H9 (cell line): ENCODE measurements around the gene TEAD1. TPM values are rescaled to one million over a fixed set of nuclear protein-coding genes. Genes with fewer than 3 reads are reported as not detected.

ENCODE experiments used
- DNase-seq: peaks from one replicate; pipeline ENCODE4 v3.0.0-alpha.2; 2017
- H2AFZ ChIP-seq: one replicate; pipeline ENCODE4 v1.6.1; 2013; ENCODE audit warnings: mild to moderate bottlenecking, low read length, control low read depth, moderate library complexity
- H2AK5ac ChIP-seq: 2 replicates; pipeline ENCODE4 v1.6.1; 2013; ENCODE audit warnings: low read length, control low read depth, mixed read lengths; ENCODE audit not compliant: insufficient read length
- H2BK120ac ChIP-seq: one replicate; pipeline ENCODE4 v1.6.1; 2013; ENCODE audit warnings: low read depth, mild to moderate bottlenecking, low read length, control low read depth, inconsistent platforms; ENCODE audit not compliant: poor library complexity, severe bottlenecking
- H2BK12ac ChIP-seq: 2 replicates; pipeline ENCODE4 v1.6.1; 2013; ENCODE audit warnings: low read length, control low read depth, mixed read lengths, low read depth; ENCODE audit not compliant: insufficient read length
- H2BK15ac ChIP-seq: 2 replicates; pipeline ENCODE4 v1.6.1; 2013; ENCODE audit warnings: low read depth, low read length, control low read depth
- H2BK20ac ChIP-seq: one replicate; pipeline ENCODE4 v1.6.1; 2013; ENCODE audit warnings: low read depth, mild to moderate bottlenecking, low read length, control low read depth, inconsistent platforms; ENCODE audit not compliant: poor library complexity, severe bottlenecking
- H2BK5ac ChIP-seq: 2 replicates; pipeline ENCODE4 v1.6.1; 2013; ENCODE audit warnings: low read length, control low read depth, mixed read lengths; ENCODE audit not compliant: insufficient read length
- H3K14ac ChIP-seq: 2 replicates; pipeline ENCODE4 v1.6.1; 2013; ENCODE audit warnings: low read length, control low read depth; ENCODE audit not compliant: insufficient read depth
- H3K18ac ChIP-seq: 2 replicates; pipeline ENCODE4 v1.6.1; 2013; ENCODE audit warnings: low read depth, mild to moderate bottlenecking, mixed read lengths, low read length, control low read depth; ENCODE audit not compliant: insufficient read length
- H3K23ac ChIP-seq: 2 replicates; pipeline ENCODE4 v1.6.1; 2013; ENCODE audit warnings: low read length, control low read depth, mixed read lengths, low read depth; ENCODE audit not compliant: insufficient read length
- H3K23me2 ChIP-seq: 2 replicates; pipeline ENCODE4 v1.6.1; 2013; ENCODE audit warnings: low read depth, mild to moderate bottlenecking, mixed read lengths, low read length, control low read depth; ENCODE audit not compliant: insufficient read length, poor library complexity, severe bottlenecking
- H3K27ac ChIP-seq: 2 replicates; pipeline ENCODE4 v1.5.1; 2013; ENCODE audit warnings: low read length, control low read depth, mixed read lengths, low read depth; ENCODE audit not compliant: insufficient read length
- H3K27me3 ChIP-seq: 2 replicates; pipeline ENCODE4 v1.6.1; 2013; ENCODE audit warnings: low read length, control low read depth, inconsistent platforms; ENCODE audit not compliant: insufficient read depth
- H3K4ac ChIP-seq: 2 replicates; pipeline ENCODE4 v1.6.1; 2013; ENCODE audit warnings: low read depth, mild to moderate bottlenecking, control low read depth, inconsistent platforms, low read length, moderate library complexity
- H3K4me1 ChIP-seq: 2 replicates; pipeline ENCODE4 v1.6.1; 2013; ENCODE audit warnings: low read length, control low read depth, inconsistent platforms; ENCODE audit not compliant: insufficient read depth
- H3K4me2 ChIP-seq: 2 replicates; pipeline ENCODE4 v1.6.1; 2013; ENCODE audit warnings: low read length, control low read depth, mixed read lengths; ENCODE audit not compliant: insufficient read length, insufficient read depth
- H3K56ac ChIP-seq: 2 replicates; pipeline ENCODE4 v1.6.1; 2013; ENCODE audit warnings: low read depth, mild to moderate bottlenecking, mixed read lengths, low read length, control low read depth; ENCODE audit not compliant: insufficient read length
- H3K79me1 ChIP-seq: 2 replicates; pipeline ENCODE4 v1.6.1; 2013; ENCODE audit warnings: low read depth, mild to moderate bottlenecking, moderate library complexity, low read length, control low read depth, inconsistent platforms; ENCODE audit not compliant: insufficient read depth, poor library complexity, severe bottlenecking
- H3K79me2 ChIP-seq: 2 replicates; pipeline ENCODE4 v1.6.1; 2013; ENCODE audit warnings: low read length, control low read depth, inconsistent platforms; ENCODE audit not compliant: insufficient read depth
- H3K9ac ChIP-seq: 2 replicates; pipeline ENCODE4 v1.6.1; 2013; ENCODE audit warnings: low read length, control low read depth, mixed read lengths; ENCODE audit not compliant: insufficient read length; ENCODE audit errors: extremely low read depth
- H3K9me3 ChIP-seq: one replicate; pipeline ENCODE4 v1.6.1; 2013; ENCODE audit warnings: low read depth, low read length, inconsistent platforms; ENCODE audit not compliant: control insufficient read depth
- H3T11ph ChIP-seq: one replicate; pipeline ENCODE4 v1.6.1; 2013; ENCODE audit warnings: mild to moderate bottlenecking, low read length, control low read depth, inconsistent platforms
- H4K20me1 ChIP-seq: one replicate; pipeline ENCODE4 v1.6.1; 2013; ENCODE audit not compliant: control insufficient read depth, insufficient read length, insufficient read depth
- H4K5ac ChIP-seq: 2 replicates; pipeline ENCODE4 v1.6.1; 2013; ENCODE audit warnings: low read depth, mild to moderate bottlenecking, mixed read lengths, low read length, control low read depth; ENCODE audit not compliant: insufficient read length
- H4K8ac ChIP-seq: replicated peaks from 2 replicates; pipeline ENCODE4 v1.6.1; 2013; ENCODE audit warnings: low read length, control low read depth, mixed read lengths, low read depth; ENCODE audit not compliant: insufficient read length
- H4K91ac ChIP-seq: 2 replicates; pipeline ENCODE4 v1.6.1; 2013; ENCODE audit warnings: low read depth, mild to moderate bottlenecking, moderate library complexity, mixed read lengths, low read length, control low read depth; ENCODE audit not compliant: insufficient read length
- H3K27ac Mint-ChIP-seq, 3 experiments: 2 replicates in 2 of 3; 3 replicates in 1 of 3; pipeline ENCODE4 v1.8.0; 2020 to 2021; ENCODE audit warnings: mixed read lengths in 3 of 3, mild to moderate bottlenecking in 1 of 3, moderate library complexity in 1 of 3
- H3K27me3 Mint-ChIP-seq: 2 replicates; pipeline ENCODE4 v1.8.0; 2021; ENCODE audit warnings: low read depth, mild to moderate bottlenecking, moderate library complexity, mixed read lengths
- H3K36me3 Mint-ChIP-seq, 3 experiments: 2 replicates in 2 of 3; 3 replicates in 1 of 3; pipeline ENCODE4 v1.8.0; 2020 to 2021; ENCODE audit warnings: low read depth in 3 of 3, mixed read lengths in 3 of 3; ENCODE audit not compliant: insufficient read depth in 1 of 3
- H3K4me1 Mint-ChIP-seq, 2 experiments: 2 replicates each; pipeline ENCODE4 v1.8.0; 2020; ENCODE audit warnings: mixed read lengths in 2 of 2
- H3K4me3 Mint-ChIP-seq, 2 experiments: 2 replicates in 1 of 2; 3 replicates in 1 of 2; pipeline ENCODE4 v1.8.0; 2020 to 2021; ENCODE audit warnings: mild to moderate bottlenecking in 2 of 2, mixed read lengths in 2 of 2, moderate library complexity in 1 of 2
- H3K9me3 Mint-ChIP-seq, 2 experiments: 2 replicates in 1 of 2; 3 replicates in 1 of 2; pipeline ENCODE4 v1.8.0; 2020; ENCODE audit warnings: mild to moderate bottlenecking in 2 of 2, mixed read lengths in 2 of 2, moderate library complexity in 1 of 2
- WGBS: extraction: QIAGEN DNeasy Blood & Tissue Kit; methylation state at CpG from one replicate; pipeline ENCODE4 v1.1.7; 2013; ENCODE audit warnings: missing lambda C conversion rate, low lambda C conversion rate, mixed read lengths; ENCODE audit not compliant: insufficient read length; ENCODE audit errors: extremely low coverage; 5-methylcytosine and 5-hydroxymethylcytosine counted together
- total RNA-seq: library from RNA; stranded (reverse); gene quantifications from 2 replicates; pipeline ENCODE4 v1.2.1, GENCODE V29; 2021
- TF ChIP-seq, protein P1 (sequence below): fragments of 200-600 bp; sonication (generic); conservative IDR thresholded peaks from 3 replicates; pipeline ENCODE4 v1.8.0; 2021; ENCODE audit warnings: antibody characterized with exemption, mild to moderate bottlenecking

The TEAD1 gene
- total RNA-seq, 1 experiment from 2014 or later, result 75.1 TPM

- no peak overlapping the region for H2BK15ac ChIP-seq
- no peak overlapping the region for H2BK12ac ChIP-seq
- H3K18ac ChIP-seq, result no peak overlapping the region
- H3K14ac ChIP-seq, result no peak overlapping the region
- TF ChIP-seq, protein P1, sequence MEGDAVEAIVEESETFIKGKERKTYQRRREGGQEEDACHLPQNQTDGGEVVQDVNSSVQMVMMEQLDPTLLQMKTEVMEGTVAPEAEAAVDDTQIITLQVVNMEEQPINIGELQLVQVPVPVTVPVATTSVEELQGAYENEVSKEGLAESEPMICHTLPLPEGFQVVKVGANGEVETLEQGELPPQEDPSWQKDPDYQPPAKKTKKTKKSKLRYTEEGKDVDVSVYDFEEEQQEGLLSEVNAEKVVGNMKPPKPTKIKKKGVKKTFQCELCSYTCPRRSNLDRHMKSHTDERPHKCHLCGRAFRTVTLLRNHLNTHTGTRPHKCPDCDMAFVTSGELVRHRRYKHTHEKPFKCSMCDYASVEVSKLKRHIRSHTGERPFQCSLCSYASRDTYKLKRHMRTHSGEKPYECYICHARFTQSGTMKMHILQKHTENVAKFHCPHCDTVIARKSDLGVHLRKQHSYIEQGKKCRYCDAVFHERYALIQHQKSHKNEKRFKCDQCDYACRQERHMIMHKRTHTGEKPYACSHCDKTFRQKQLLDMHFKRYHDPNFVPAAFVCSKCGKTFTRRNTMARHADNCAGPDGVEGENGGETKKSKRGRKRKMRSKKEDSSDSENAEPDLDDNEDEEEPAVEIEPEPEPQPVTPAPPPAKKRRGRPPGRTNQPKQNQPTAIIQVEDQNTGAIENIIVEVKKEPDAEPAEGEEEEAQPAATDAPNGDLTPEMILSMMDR, result no peak
- peaks cover 33% of the 10 kb centered on the region for H3K79me2 ChIP-seq
- H3K9ac ChIP-seq, result no peak overlapping the region
- Mint-ChIP-seq H3K4me3 (peak overlapping the region in 1 of 2 experiments; percentile 17; a peak in 1 of 5 replicates), H3K27ac (no peak overlapping the region; a peak in 1 of 7 replicates), H3K36me3 (peaks cover 2 to 4% (median 3%) of the 10 kb centered on the region in 3 experiments; a peak in 5 of 7 replicates), H3K4me1 (peaks cover 83 to 93% of the 10 kb centered on the region in 2 experiments), H3K9me3 (no peaks in the 10 kb centered on the region; a peak in 1 of 5 replicates), H3K27me3 (peaks cover 66% of the 10 kb centered on the region)
- H4K20me1 ChIP-seq, result no peaks in the 10 kb centered on the region
- peaks cover 49% of the 10 kb centered on the region for H3K4me1 ChIP-seq
- H2BK20ac ChIP-seq, result no peak overlapping the region
- no peaks in the 10 kb centered on the region for H3K23me2 ChIP-seq
- no peak overlapping the region for H2BK5ac ChIP-seq
- H4K5ac ChIP-seq, result no peak overlapping the region
- no peak overlapping the region for H3K23ac ChIP-seq
- H3K9me3 ChIP-seq, result no peaks in the 10 kb centered on the region
- no peak overlapping the region for H3K4me2 ChIP-seq
- no peak overlapping the region for H2AFZ ChIP-seq
- no peak overlapping the region for H3K27ac ChIP-seq
- H3K4ac ChIP-seq, result no peak overlapping the region
- no CpG with 5 or more reads among the region's 1 CpG for WGBS
- no peak overlapping the region for H4K8ac ChIP-seq
- H2BK120ac ChIP-seq, result no peak overlapping the region
- H3T11ph ChIP-seq, result no peak overlapping the region
- no peak for DNase-seq
- H3K56ac ChIP-seq, result no peak overlapping the region
- H3K27me3 ChIP-seq, result peaks cover 12% of the 10 kb centered on the region; the same call in 1 of the 2 replicates
- peaks cover 4% of the 10 kb centered on the region for H3K79me1 ChIP-seq
- H4K91ac ChIP-seq, result no peak overlapping the region
- H2AK5ac ChIP-seq, result no peak overlapping the region
These were observed 13.0 kb downstream of the TEAD1 start for GRCh38 chr11:12687216-12687623.
